ENCODE results near the gene CCDC33. TPM values are rescaled to one million over a fixed set of nuclear protein-coding genes. Genes with fewer than 3 reads are reported as not detected.

The CCDC33 gene
- total and polyA plus RNA-seq, 10 of the 15 experiments (the other 5 are each of a cell fraction or from before 2014, with no cell fraction given) = 0.57 to 5.8 (median 4.3) TPM

DNA sequence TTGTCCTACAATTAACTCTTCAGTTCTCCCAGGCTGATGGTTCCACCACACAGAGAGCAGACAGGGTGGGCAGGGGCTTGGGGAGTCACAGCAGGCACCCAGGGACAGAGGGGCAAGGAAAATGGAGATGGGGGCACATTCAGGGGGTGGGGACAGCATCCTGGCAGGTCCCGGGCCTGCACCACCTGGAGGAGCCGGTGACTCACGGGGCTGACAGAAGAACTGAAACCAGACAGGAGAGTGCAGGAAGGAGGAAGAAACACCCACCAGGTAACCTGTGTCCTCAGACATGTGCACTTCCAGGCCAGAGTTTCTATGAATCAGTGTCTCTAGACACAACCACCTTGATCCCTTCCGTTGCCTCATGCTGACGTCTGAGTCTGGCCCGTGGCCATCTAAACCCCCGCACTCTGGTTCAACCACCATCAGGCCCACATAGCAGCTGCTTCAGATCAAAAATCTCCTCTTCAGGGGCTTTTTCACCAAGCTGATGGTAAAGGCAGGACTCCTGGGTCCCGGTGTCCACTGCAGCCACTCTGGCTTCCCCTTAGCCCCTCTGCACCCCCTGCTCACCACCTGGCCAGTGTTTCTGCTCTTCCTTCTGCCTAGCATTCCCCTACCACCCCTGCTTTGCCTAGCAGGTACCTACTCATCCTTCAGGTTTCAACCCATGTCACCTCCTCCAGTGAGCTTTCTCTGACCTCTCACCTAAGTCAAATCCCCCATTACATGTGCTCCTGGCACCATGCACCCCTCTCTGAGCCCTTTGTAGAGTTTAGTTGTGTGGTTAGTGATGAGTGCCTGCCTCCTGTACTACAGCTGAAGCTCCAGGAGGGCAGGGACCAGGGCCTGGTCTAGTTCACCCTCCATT is 147.8 kb downstream of the CCDC33 start (continued):
- TF ChIP-seq KAT2A (conservative IDR thresholded peaks at IDR 0.05; ENCODE audit: control insufficient read depth, low read depth, low read length) = no peak
- TF ChIP-seq MEF2A (IDR thresholded peaks at IDR 0.05; ENCODE audit: insufficient read depth, low read depth, low read length) = 0 out of 2 replicates have a peak, but pooled peaks have one; percentile 40
- TF ChIP-seq, protein P1, sequence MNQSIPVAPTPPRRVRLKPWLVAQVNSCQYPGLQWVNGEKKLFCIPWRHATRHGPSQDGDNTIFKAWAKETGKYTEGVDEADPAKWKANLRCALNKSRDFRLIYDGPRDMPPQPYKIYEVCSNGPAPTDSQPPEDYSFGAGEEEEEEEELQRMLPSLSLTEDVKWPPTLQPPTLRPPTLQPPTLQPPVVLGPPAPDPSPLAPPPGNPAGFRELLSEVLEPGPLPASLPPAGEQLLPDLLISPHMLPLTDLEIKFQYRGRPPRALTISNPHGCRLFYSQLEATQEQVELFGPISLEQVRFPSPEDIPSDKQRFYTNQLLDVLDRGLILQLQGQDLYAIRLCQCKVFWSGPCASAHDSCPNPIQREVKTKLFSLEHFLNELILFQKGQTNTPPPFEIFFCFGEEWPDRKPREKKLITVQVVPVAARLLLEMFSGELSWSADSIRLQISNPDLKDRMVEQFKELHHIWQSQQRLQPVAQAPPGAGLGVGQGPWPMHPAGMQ (IDR thresholded peaks at IDR 0.05; ENCODE audit: borderline replicate concordance) = no peak; the same call in 1 of the 2 replicates
- no peak for TF ChIP-seq SREBF2 (IDR thresholded peaks at IDR 0.05; ENCODE audit: low read length)
- TF ChIP-seq, protein P2, sequence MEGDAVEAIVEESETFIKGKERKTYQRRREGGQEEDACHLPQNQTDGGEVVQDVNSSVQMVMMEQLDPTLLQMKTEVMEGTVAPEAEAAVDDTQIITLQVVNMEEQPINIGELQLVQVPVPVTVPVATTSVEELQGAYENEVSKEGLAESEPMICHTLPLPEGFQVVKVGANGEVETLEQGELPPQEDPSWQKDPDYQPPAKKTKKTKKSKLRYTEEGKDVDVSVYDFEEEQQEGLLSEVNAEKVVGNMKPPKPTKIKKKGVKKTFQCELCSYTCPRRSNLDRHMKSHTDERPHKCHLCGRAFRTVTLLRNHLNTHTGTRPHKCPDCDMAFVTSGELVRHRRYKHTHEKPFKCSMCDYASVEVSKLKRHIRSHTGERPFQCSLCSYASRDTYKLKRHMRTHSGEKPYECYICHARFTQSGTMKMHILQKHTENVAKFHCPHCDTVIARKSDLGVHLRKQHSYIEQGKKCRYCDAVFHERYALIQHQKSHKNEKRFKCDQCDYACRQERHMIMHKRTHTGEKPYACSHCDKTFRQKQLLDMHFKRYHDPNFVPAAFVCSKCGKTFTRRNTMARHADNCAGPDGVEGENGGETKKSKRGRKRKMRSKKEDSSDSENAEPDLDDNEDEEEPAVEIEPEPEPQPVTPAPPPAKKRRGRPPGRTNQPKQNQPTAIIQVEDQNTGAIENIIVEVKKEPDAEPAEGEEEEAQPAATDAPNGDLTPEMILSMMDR (IDR thresholded peaks at IDR 0.05 in 2 of 3, conservative IDR thresholded peaks at IDR 0.05 in 1 of 3; ENCODE audit: control insufficient read depth in 2 of 3, extremely low read depth in 1 of 3, insufficient read depth in 1 of 3, low read depth in 3 of 3, low read length in 3 of 3) = peak in 2 of 3 experiments; percentile 18 to 52; a peak in 2 of 6 replicates
- TF ChIP-seq, protein P3, sequence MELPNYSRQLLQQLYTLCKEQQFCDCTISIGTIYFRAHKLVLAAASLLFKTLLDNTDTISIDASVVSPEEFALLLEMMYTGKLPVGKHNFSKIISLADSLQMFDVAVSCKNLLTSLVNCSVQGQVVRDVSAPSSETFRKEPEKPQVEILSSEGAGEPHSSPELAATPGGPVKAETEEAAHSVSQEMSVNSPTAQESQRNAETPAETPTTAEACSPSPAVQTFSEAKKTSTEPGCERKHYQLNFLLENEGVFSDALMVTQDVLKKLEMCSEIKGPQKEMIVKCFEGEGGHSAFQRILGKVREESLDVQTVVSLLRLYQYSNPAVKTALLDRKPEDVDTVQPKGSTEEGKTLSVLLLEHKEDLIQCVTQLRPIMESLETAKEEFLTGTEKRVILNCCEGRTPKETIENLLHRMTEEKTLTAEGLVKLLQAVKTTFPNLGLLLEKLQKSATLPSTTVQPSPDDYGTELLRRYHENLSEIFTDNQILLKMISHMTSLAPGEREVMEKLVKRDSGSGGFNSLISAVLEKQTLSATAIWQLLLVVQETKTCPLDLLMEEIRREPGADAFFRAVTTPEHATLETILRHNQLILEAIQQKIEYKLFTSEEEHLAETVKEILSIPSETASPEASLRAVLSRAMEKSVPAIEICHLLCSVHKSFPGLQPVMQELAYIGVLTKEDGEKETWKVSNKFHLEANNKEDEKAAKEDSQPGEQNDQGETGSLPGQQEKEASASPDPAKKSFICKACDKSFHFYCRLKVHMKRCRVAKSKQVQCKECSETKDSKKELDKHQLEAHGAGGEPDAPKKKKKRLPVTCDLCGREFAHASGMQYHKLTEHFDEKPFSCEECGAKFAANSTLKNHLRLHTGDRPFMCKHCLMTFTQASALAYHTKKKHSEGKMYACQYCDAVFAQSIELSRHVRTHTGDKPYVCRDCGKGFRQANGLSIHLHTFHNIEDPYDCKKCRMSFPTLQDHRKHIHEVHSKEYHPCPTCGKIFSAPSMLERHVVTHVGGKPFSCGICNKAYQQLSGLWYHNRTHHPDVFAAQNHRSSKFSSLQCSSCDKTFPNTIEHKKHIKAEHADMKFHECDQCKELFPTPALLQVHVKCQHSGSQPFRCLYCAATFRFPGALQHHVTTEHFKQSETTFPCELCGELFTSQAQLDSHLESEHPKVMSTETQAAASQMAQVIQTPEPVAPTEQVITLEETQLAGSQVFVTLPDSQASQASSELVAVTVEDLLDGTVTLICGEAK (IDR thresholded peaks at IDR 0.05; ENCODE audit: borderline replicate concordance) = no peak
- no peak for TF ChIP-seq GABPA (IDR thresholded peaks at IDR 0.05; ENCODE audit: low read depth)
- peak; percentile 92 for TF ChIP-seq SMAD1 (IDR thresholded peaks at IDR 0.05; ENCODE audit: low read depth, partially characterized antibody)
- TF ChIP-seq, protein P4, sequence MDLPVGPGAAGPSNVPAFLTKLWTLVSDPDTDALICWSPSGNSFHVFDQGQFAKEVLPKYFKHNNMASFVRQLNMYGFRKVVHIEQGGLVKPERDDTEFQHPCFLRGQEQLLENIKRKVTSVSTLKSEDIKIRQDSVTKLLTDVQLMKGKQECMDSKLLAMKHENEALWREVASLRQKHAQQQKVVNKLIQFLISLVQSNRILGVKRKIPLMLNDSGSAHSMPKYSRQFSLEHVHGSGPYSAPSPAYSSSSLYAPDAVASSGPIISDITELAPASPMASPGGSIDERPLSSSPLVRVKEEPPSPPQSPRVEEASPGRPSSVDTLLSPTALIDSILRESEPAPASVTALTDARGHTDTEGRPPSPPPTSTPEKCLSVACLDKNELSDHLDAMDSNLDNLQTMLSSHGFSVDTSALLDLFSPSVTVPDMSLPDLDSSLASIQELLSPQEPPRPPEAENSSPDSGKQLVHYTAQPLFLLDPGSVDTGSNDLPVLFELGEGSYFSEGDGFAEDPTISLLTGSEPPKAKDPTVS (IDR thresholded peaks at IDR 0.05; ENCODE audit: low read depth, low read length) = no peak
- peak; percentile 94 for TF ChIP-seq CREM (IDR thresholded peaks at IDR 0.05; ENCODE audit: low read depth)
- TF ChIP-seq, protein P5, sequence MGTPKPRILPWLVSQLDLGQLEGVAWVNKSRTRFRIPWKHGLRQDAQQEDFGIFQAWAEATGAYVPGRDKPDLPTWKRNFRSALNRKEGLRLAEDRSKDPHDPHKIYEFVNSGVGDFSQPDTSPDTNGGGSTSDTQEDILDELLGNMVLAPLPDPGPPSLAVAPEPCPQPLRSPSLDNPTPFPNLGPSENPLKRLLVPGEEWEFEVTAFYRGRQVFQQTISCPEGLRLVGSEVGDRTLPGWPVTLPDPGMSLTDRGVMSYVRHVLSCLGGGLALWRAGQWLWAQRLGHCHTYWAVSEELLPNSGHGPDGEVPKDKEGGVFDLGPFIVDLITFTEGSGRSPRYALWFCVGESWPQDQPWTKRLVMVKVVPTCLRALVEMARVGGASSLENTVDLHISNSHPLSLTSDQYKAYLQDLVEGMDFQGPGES (IDR thresholded peaks at IDR 0.05) = no peak
- TF ChIP-seq POLR2AphosphoS2 (IDR thresholded peaks at IDR 0.05; ENCODE audit: low read depth, low read length) = peak; percentile 53; the same call in 1 of the 2 replicates
- TF ChIP-seq PAX8 (IDR thresholded peaks at IDR 0.05) = no peak
- TF ChIP-seq TCF12 (IDR thresholded peaks at IDR 0.05; ENCODE audit: low read depth, low read length) = peak; percentile 96
- no peak for TF ChIP-seq HDAC6 (IDR thresholded peaks at IDR 0.05; ENCODE audit: unreplicated experiment)
- 0 out of 2 replicates have a peak, but pooled peaks have one; percentile 45 for TF ChIP-seq CHD1 (IDR thresholded peaks at IDR 0.05; ENCODE audit: low read depth, low read length)
- TF ChIP-seq, protein P6, sequence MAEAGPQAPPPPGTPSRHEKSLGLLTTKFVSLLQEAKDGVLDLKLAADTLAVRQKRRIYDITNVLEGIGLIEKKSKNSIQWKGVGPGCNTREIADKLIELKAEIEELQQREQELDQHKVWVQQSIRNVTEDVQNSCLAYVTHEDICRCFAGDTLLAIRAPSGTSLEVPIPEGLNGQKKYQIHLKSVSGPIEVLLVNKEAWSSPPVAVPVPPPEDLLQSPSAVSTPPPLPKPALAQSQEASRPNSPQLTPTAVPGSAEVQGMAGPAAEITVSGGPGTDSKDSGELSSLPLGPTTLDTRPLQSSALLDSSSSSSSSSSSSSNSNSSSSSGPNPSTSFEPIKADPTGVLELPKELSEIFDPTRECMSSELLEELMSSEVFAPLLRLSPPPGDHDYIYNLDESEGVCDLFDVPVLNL (IDR thresholded peaks at IDR 0.05; ENCODE audit: low read depth, low read length) = no peak

Measured in GM12878 (cell line).